GM23338 (cell line): Measurements from ENCODE around the gene FRYL.

ENCODE experiments used
- CREB1 ChIP-seq: fragments of 250-450 bp; sonication (Bioruptor Pico); IDR thresholded peaks from 2 replicates; pipeline ENCODE4 v1.5.0; 2020; ENCODE audit warnings: low read depth, mild to moderate bottlenecking, moderate library complexity
- CTCF ChIP-seq, 2 experiments: fragments of 200-600 bp in 1 of 2; sonication (generic) in 1 of 2; conservative IDR thresholded peaks; 2 replicates each; pipeline versions ENCODE4 v1.5.1 to v1.6.1; 2016 to 2017; ENCODE audit warnings: antibody characterized with exemption in 2 of 2, low read depth in 2 of 2, mild to moderate bottlenecking in 2 of 2, moderate library complexity in 1 of 2
- EZH2 ChIP-seq: fragments of 200-600 bp; sonication (generic); IDR thresholded peaks from one replicate; pipeline ENCODE4 v1.8.0; 2017; ENCODE audit warnings: antibody characterized with exemption, mild to moderate bottlenecking, low read depth; ENCODE audit not compliant: unreplicated experiment
- EZH2phosphoT487 ChIP-seq: fragments of 200-600 bp; sonication (generic); IDR thresholded peaks from one replicate; pipeline ENCODE4 v1.8.1; 2018; ENCODE audit warnings: antibody characterized with exemption; ENCODE audit not compliant: unreplicated experiment
- POLR2AphosphoS5 ChIP-seq: IDR thresholded peaks from 2 replicates; pipeline ENCODE4 v1.6.1; 2016; ENCODE audit warnings: antibody characterized with exemption, low read depth
- REST ChIP-seq: IDR thresholded peaks from one replicate; pipeline ENCODE4 v1.6.1; 2018; ENCODE audit warnings: antibody characterized with exemption; ENCODE audit not compliant: unreplicated experiment

- TF ChIP-seq CTCF (conservative IDR thresholded peaks at IDR 0.05; ENCODE audit: low read depth in 2 of 2) (no peak), POLR2AphosphoS5 (no peak), EZH2 (no peak), CREB1 (no peak), EZH2phosphoT487 (no peak), REST (no peak)
Observed at GRCh38 chr4:48683784-48684666, 96.1 kb downstream of the FRYL start.
